22Rv1 (cell line): ENCODE measurements around the gene TEKT1.

Experiments used
- CTCF ChIP-seq: fragments of 450-650 bp; IDR thresholded peaks from 2 replicates; pipeline ENCODE4 v1.5.1; 2017; ENCODE audit warnings: mild to moderate bottlenecking
- ZFX ChIP-seq: fragments of 450-650 bp; IDR thresholded peaks from 2 replicates; pipeline ENCODE4 v1.6.1; 2017; ENCODE audit warnings: antibody characterized with exemption, borderline replicate concordance

GRCh38 chr17:6772016-6772415 lies 59.5 kb downstream of the TEKT1 start:
- TF ChIP-seq CTCF: no peak
- no peak for TF ChIP-seq ZFX
